BLaER1 treated with 17β-estradiol and CSF1 and Interleukin-3, amounts not matched to agents 10 nM and 100 nM (cell line): Measurements from ENCODE around the gene VPS54.
A peak's percentile ranks its signal among the peaks of the same experiment; 100 is the strongest.
"Not testable (repeated sequence)": the region's sequence is repeated elsewhere in the genome, so short reads cannot be mapped to it uniquely, and the experiment has no call there.

Experiments used
- H3K27ac ChIP-seq, 11 experiments: shearing (Covaris generic); formaldehyde crosslinking; 2 replicates each; pipeline ENCODE4 v1.8.1; 2022
- H3K27me3 ChIP-seq, 11 experiments: shearing (Covaris generic); formaldehyde crosslinking; 2 replicates each; pipeline ENCODE4 v1.8.1; 2022
- H3K36me3 ChIP-seq, 11 experiments: shearing (Covaris generic); formaldehyde crosslinking; 2 replicates each; pipeline ENCODE4 v1.8.1; 2022
- H3K4me1 ChIP-seq, 10 experiments: shearing (Covaris generic); formaldehyde crosslinking; 2 replicates each; pipeline ENCODE4 v1.8.1; 2022
- H3K4me2 ChIP-seq, 11 experiments: shearing (Covaris generic); formaldehyde crosslinking; 2 replicates each; pipeline ENCODE4 v1.8.1; 2022
- H3K4me3 ChIP-seq, 10 experiments: shearing (Covaris generic); formaldehyde crosslinking; 2 replicates each; pipeline ENCODE4 v1.8.1; 2022
- H3K9ac ChIP-seq, 11 experiments: shearing (Covaris generic); formaldehyde crosslinking; 2 replicates each; pipeline ENCODE4 v1.8.1; 2022
- H3K9me3 ChIP-seq, 11 experiments: shearing (Covaris generic); formaldehyde crosslinking; replicated peaks in 1 of 11; 2 replicates each; pipeline ENCODE4 v1.8.1; 2022
- H4K20me1 ChIP-seq, 11 experiments: shearing (Covaris generic); formaldehyde crosslinking; 2 replicates each; pipeline ENCODE4 v1.8.1; 2022
- Cebpa-rat ChIP-seq, 11 experiments: shearing (Covaris generic); IDR thresholded peaks; 2 replicates each; pipeline ENCODE4 v1.8.1; 2022

VPS54 gene

DNA sequence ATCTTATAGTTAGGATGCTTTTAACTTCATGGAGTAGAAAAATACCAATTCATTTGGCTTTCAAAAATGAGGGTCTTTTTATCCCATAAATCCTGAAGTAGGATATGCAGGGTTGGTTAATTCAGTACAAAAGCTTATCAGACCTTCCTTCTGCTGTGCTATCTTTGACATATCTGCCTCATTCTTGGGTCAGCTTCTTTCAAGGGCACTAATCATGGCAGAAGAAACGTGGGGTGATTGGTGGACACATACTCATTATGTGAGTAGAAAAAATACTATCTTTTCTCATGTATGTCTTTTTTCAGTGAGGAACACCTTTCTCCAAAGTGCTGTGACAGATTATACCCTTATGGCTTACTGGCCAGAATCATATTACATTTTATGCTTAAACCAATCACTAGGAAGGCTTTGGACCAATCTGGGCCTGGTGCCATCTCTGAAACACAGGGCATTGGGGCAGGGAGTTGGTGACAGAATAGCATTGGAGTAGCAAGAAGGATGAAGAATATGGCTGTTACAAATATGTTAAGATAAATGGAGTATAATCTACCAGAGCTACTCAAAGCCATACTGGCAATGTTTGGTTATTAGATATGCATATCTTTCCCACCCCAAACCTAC, 167.4 kb downstream of the VPS54 start:
- Histone ChIP-seq H3K36me3 (peaks cover 3 to 53% (median 29%) of the 10 kb centered on the region in 11 experiments; a peak in 21 of 22 replicates), H3K27ac (peak overlapping the region in 1 of 11 experiments; percentile 66; a peak in 1 of 22 replicates), H3K9me3 (peaks cover 0 to 29% (median 16%) of the 10 kb centered on the region in 11 experiments; a peak in 18 of 22 replicates), H3K4me3 (no peak overlapping the region), H3K9ac (no peak overlapping the region), H3K4me1 (peaks cover 28 to 84% (median 38%) of the 10 kb centered on the region in 10 experiments), H3K4me2 (peak overlapping the region in 5 of 11 experiments; percentile 69 to 85 (median 79); a peak in 6 of 22 replicates), H3K27me3 (no peaks in the 10 kb centered on the region), H4K20me1 (peaks cover 0 to 45% (median 3%) of the 10 kb centered on the region in 11 experiments; a peak in 6 of 22 replicates)
- TF ChIP-seq Cebpa-rat (IDR thresholded peaks at IDR 0.05), result no peak

DNA sequence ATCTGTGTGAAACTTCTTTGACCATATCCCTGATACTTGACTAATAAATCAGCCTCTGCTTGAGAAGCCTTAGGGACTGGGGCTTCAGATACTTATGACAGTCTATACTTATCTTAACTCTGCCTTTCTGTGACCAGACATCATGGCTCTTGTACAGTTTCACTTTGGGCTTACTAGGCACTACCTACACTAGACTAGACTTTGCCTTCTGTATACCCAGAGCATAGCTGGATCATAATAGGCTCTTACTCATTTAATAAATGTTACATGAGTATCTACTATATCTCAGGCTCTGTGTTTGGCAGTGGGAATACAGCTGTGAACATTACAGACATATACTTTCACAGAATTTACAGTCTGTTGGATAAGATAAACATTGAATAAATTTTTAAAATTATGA, 168.6 kb downstream of the VPS54 start:
- Histone ChIP-seq H3K27ac (no peak overlapping the region), H3K27me3 (no peaks in the 10 kb centered on the region), H3K9ac (no peak overlapping the region), H3K9me3 (peaks cover 0 to 35% (median 16%) of the 10 kb centered on the region in 11 experiments; a peak in 18 of 22 replicates), H3K4me2 (peak overlapping the region in 1 of 11 experiments; percentile 8; a peak in 1 of 22 replicates), H3K36me3 (peaks cover 6 to 53% (median 20%) of the 10 kb centered on the region in 11 experiments; a peak in 17 of 22 replicates), H4K20me1 (peaks cover 0 to 51% (median 7%) of the 10 kb centered on the region in 11 experiments; a peak in 7 of 22 replicates), H3K4me3 (no peak overlapping the region), H3K4me1 (peaks cover 32 to 81% (median 42%) of the 10 kb centered on the region in 10 experiments)
- TF ChIP-seq Cebpa-rat (IDR thresholded peaks at IDR 0.05), result no peak

DNA sequence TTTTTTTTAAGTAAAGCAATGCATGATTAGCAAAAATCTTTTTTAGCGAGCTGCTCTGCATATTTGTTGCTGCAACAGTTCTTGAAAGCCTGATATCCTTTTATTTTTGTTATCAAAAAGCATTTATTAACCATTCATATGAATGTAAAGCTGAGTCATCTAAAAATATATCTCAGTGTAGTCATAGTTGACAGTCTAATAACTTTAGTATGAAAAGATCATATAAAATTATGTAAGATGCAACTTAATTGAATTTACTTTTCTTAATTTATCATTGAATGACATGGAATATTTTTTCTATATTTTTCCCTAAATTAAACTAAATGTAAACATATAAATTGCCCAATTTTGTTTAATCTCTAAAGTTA, 169.0 kb downstream of the VPS54 start:
- H3K27me3 ChIP-seq, result no peaks in the 10 kb centered on the region
- H3K4me2 ChIP-seq, result peak overlapping the region in 1 of 11 experiments; percentile 8; a peak in 2 of 22 replicates
- H3K9ac ChIP-seq, result no peak overlapping the region
- H3K4me3 ChIP-seq, result no peak overlapping the region
- H3K36me3 ChIP-seq, result peaks cover 3 to 53% (median 18%) of the 10 kb centered on the region in 11 experiments; a peak in 15 of 22 replicates
- H4K20me1 ChIP-seq, result peaks cover 0 to 54% (median 10%) of the 10 kb centered on the region in 11 experiments; a peak in 7 of 22 replicates
- H3K27ac ChIP-seq, result no peak overlapping the region
- peaks cover 31 to 81% (median 42%) of the 10 kb centered on the region in 10 experiments for H3K4me1 ChIP-seq
- no peak for TF ChIP-seq Cebpa-rat (IDR thresholded peaks at IDR 0.05)
- H3K9me3 ChIP-seq, result peaks cover 0 to 35% (median 16%) of the 10 kb centered on the region in 11 experiments; a peak in 18 of 22 replicates

DNA sequence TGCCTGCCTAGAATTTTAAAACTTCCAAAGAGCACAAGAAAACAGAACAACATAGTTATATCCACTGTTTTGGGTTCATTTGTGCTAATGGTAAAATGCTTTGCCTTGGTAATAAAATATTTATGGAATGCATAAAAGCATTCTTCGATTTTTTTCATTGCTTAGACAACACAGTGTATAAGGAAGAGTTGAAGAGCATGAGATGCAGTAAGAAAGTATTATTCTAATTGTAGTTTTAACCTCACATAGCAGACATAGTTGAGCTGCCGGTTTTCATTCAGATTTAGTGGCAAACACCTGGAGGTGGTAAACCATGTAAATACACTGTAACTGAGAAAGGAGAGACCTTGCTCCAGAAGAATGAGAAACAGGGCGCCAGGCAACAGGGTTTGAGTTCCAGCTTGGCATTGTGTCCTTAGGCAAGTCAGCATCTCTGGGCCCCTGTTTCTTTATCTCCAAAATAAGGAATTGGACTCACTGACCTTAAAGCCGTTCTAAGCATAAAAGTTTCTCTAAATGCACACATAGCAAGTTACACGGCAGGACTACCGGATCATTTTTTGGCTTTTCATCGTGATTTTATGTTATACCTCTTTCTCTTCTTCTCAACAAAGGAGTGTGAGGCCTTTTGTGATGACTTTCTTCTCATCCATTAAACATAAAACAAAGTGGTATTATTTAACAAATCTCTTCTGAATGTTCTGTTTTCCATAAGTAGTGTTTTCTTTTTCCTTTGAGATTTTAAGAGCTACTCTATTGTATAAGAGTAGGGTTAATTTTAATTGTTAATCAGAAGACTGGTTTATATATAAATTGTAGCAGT, 169.6 kb downstream of the VPS54 start:
- Histone ChIP-seq H3K4me2 (peak overlapping the region in 2 of 11 experiments; percentile 8 to 52; a peak in 3 of 22 replicates), H3K27ac (no peak overlapping the region), H4K20me1 (peaks cover 0 to 60% (median 10%) of the 10 kb centered on the region in 11 experiments; a peak in 9 of 22 replicates), H3K36me3 (peaks cover 3 to 55% (median 20%) of the 10 kb centered on the region in 11 experiments; a peak in 15 of 22 replicates), H3K4me1 (peaks cover 31 to 81% (median 43%) of the 10 kb centered on the region in 10 experiments), H3K4me3 (no peak overlapping the region), H3K27me3 (no peaks in the 10 kb centered on the region), H3K9ac (no peak overlapping the region), H3K9me3 (peaks cover 0 to 35% (median 16%) of the 10 kb centered on the region in 11 experiments; a peak in 18 of 22 replicates)
- no peak for TF ChIP-seq Cebpa-rat (IDR thresholded peaks at IDR 0.05)

DNA sequence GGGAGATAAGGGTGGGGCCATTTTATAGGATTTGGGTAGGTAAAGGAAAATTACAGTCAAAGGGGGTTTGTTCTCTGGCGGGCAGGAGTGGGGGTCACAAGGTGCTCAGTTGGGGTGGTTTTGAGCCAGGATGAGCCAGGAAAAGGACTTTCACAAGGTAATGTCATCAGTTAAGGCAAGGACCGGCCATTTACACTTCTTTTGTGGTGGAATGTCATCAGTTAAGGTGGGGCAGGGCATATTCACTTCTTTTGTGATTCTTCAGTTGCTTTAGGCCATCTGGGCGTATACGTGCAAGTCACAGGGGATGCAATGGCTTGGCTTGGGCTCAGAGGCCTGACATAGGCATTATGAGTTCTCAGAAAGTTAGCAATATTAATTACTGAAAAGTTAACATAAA, 171.7 kb downstream of the VPS54 start:
- Histone ChIP-seq H3K36me3 (peaks cover 3 to 55% (median 20%) of the 10 kb centered on the region in 11 experiments; a peak in 15 of 22 replicates), H3K9me3 (peaks cover 0 to 34% (median 17%) of the 10 kb centered on the region in 11 experiments; a peak in 18 of 22 replicates), H4K20me1 (peaks cover 5 to 68% (median 23%) of the 10 kb centered on the region in 11 experiments; a peak in 12 of 22 replicates), H3K4me1 (peaks cover 27 to 80% (median 45%) of the 10 kb centered on the region in 10 experiments)
- H3K4me3 ChIP-seq, H3K9ac ChIP-seq, H3K27ac ChIP-seq, H3K27me3 ChIP-seq, H3K4me2 ChIP-seq: not testable (repeated sequence)

DNA sequence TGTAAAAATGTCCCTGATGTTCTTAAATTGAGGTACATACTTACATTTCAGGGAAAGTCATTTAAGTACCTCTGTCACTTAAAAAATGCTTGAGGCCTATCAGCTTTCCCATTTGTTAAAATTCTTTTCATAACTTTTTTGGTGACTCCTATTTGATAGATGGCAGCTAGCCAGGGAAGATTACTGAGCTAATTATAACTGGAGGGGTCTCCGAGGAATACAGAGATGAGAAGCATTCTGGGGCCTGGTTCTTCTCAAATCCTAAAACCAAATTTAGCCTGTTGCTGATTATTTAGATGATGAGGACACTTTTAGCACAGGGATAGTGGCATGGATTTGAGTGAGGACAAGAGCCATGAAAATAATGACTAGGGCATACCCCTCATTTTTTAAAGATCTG, 172.7 kb downstream of the VPS54 start:
- Histone ChIP-seq H3K4me1 (peaks cover 25 to 69% (median 43%) of the 10 kb centered on the region in 10 experiments), H3K9ac (no peak overlapping the region), H3K27ac (no peak overlapping the region; a peak in 2 of 22 replicates), H3K27me3 (no peaks in the 10 kb centered on the region), H3K4me2 (peak overlapping the region; percentile 15 to 96 (median 65); a peak in 17 of 22 replicates), H3K4me3 (no peak overlapping the region), H3K9me3 (peaks cover 0 to 34% (median 17%) of the 10 kb centered on the region in 11 experiments; a peak in 16 of 22 replicates), H4K20me1 (peaks cover 5 to 61% (median 23%) of the 10 kb centered on the region in 11 experiments; a peak in 12 of 22 replicates), H3K36me3 (peaks cover 0 to 44% (median 19%) of the 10 kb centered on the region in 11 experiments; a peak in 14 of 22 replicates)
- TF ChIP-seq Cebpa-rat (IDR thresholded peaks at IDR 0.05), result no peak

DNA sequence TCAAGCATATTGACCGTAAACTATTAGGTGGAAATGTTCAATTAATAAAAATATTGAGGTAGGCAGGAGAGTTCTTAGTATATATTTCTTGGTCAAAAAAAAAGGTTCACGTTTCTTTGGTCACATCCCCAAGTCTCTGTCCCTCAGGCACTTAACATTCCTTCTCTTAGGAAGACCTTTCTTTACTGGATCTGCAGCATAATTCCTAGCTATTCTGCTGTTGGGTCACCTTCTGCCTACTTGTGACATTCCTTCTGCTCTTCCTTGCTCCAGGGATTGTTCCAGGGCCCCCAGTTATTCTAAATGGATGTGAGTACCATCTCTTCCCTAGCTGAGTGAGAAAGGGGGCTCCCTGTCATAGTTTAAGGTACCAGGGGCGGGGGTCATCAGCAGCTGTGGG, 173.4 kb downstream of the VPS54 start:
- Histone ChIP-seq H3K9me3 (peaks cover 0 to 34% (median 17%) of the 10 kb centered on the region in 11 experiments; a peak in 16 of 22 replicates), H3K9ac (no peak overlapping the region), H3K4me1 (peaks cover 25 to 63% (median 43%) of the 10 kb centered on the region in 10 experiments), H3K27me3 (no peaks in the 10 kb centered on the region), H3K27ac (0 out of 22 replicates have a peak overlapping the region, but pooled peaks of 1 of the 11 experiments have one; percentile 36), H3K4me2 (peak overlapping the region; percentile 50 to 96 (median 76); a peak in 21 of 22 replicates), H3K36me3 (peaks cover 0 to 40% (median 15%) of the 10 kb centered on the region in 11 experiments; a peak in 11 of 22 replicates), H4K20me1 (peaks cover 5 to 61% (median 23%) of the 10 kb centered on the region in 11 experiments; a peak in 12 of 22 replicates), H3K4me3 (no peak overlapping the region)
- TF ChIP-seq Cebpa-rat (IDR thresholded peaks at IDR 0.05), result no peak

DNA sequence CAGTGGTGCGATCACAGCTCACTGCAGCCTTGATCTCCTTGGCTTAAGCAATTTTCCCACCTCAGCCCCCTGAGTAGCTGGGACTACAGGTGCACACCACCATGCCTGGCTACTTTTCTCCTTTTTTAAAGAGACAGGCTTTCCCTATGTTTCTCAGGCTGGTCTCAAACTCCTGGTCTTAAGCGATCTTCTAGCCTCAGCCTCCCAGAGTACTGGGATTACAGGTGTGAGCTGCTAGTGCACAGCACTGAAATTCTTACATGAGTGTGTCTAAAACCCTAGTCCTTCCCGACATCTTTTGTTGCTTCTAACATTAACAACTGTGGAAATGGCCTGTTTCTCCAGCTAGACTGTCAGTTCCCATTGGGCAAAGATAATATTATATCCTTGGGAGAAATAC, 174.6 kb downstream of the VPS54 start:
- H3K4me1 ChIP-seq, result peaks cover 31 to 58% (median 51%) of the 10 kb centered on the region in 10 experiments
- H3K9ac ChIP-seq, result peak overlapping the region in 2 of 11 experiments; percentile 36 to 99; a peak in 1 of 22 replicates
- H3K36me3 ChIP-seq, result peaks cover 0 to 38% (median 15%) of the 10 kb centered on the region in 11 experiments; a peak in 10 of 22 replicates
- no peaks in the 10 kb centered on the region for H3K27me3 ChIP-seq
- peaks cover 0 to 34% (median 17%) of the 10 kb centered on the region in 11 experiments; a peak in 16 of 22 replicates for H3K9me3 ChIP-seq
- peaks cover 5 to 56% (median 22%) of the 10 kb centered on the region in 11 experiments; a peak in 12 of 22 replicates for H4K20me1 ChIP-seq
- H3K4me2 ChIP-seq, result peak overlapping the region; percentile 76 to 96 (median 89)
- H3K4me3 ChIP-seq, result peak overlapping the region in 3 of 10 experiments; percentile 88 to 95 (median 93); a peak in 3 of 20 replicates
- no peak overlapping the region for H3K27ac ChIP-seq
- TF ChIP-seq Cebpa-rat (IDR thresholded peaks at IDR 0.05), result no peak
